OCI-LY1 (cell line): ENCODE measurements around the gene VDR.

Experiments used
- H2AFZ ChIP-seq: fragments of 200-600 bp; sonication (generic), shearing (Covaris generic); 2 replicates; pipeline ENCODE4 v1.6.0; 2014; ENCODE audit warnings: antibody characterized with exemption, mild to moderate bottlenecking, low read length
- H3F3A ChIP-seq: fragments of 200-600 bp; sonication (generic), shearing (Covaris generic); 2 replicates; pipeline ENCODE4 v1.6.0; 2014; ENCODE audit warnings: mild to moderate bottlenecking, antibody characterized with exemption, low read length, moderate library complexity; ENCODE audit not compliant: insufficient read depth
- H3K27ac ChIP-seq: fragments of 200-600 bp; sonication (generic); 2 replicates; pipeline ENCODE4 v1.5.1; 2014; ENCODE audit warnings: low read length, mixed run types, mild to moderate bottlenecking, low read depth; ENCODE audit not compliant: poor library complexity, severe bottlenecking
- H3K27me3 ChIP-seq: fragments of 200-600 bp; sonication (generic); 2 replicates; pipeline ENCODE4 v1.6.0; 2014; ENCODE audit warnings: antibody characterized with exemption, mild to moderate bottlenecking, low read length, moderate library complexity; ENCODE audit not compliant: insufficient read depth
- H3K36me3 ChIP-seq: fragments of 200-600 bp; sonication (generic); 2 replicates; pipeline ENCODE4 v1.6.1; 2014; ENCODE audit warnings: mild to moderate bottlenecking, antibody characterized with exemption, low read length, moderate library complexity, mixed read lengths; ENCODE audit not compliant: insufficient read depth
- H3K4me1 ChIP-seq: fragments of 200-600 bp; sonication (generic); 2 replicates; pipeline ENCODE4 v1.5.1; 2014; ENCODE audit warnings: mild to moderate bottlenecking, low read length, moderate library complexity; ENCODE audit not compliant: insufficient read depth, severe bottlenecking
- H3K4me2 ChIP-seq: fragments of 200-600 bp; sonication (generic), shearing (Covaris generic); 2 replicates; pipeline ENCODE4 v1.6.1; 2014; ENCODE audit warnings: low read length
- H3K4me3 ChIP-seq: fragments of 200-600 bp; sonication (generic); 2 replicates; pipeline ENCODE4 v1.5.1; 2014; ENCODE audit warnings: low read length, low read depth, mild to moderate bottlenecking, mixed read lengths; ENCODE audit not compliant: poor library complexity, severe bottlenecking
- H3K79me2 ChIP-seq: fragments of 200-600 bp; shearing (Covaris generic); 2 replicates; pipeline ENCODE4 v1.6.1; 2016; ENCODE audit warnings: mixed run types, low read length, mixed read lengths; ENCODE audit not compliant: insufficient read depth
- H3K9ac ChIP-seq: fragments of 200-600 bp; sonication (generic), shearing (Covaris generic); 2 replicates; pipeline ENCODE4 v1.6.1; 2014; ENCODE audit warnings: mild to moderate bottlenecking, low read length, mixed read lengths
- H3K9me2 ChIP-seq: fragments of 200-600 bp; sonication (generic), shearing (Covaris generic); 2 replicates; pipeline ENCODE4 v1.6.1; 2014; ENCODE audit warnings: low read depth, mild to moderate bottlenecking, low read length, mixed read lengths
- H3K9me3 ChIP-seq: fragments of 200-600 bp; shearing (Covaris generic); 2 replicates; pipeline ENCODE4 v1.6.1; 2014; ENCODE audit warnings: low read length, mixed read lengths
- H4K20me1 ChIP-seq: fragments of 200-600 bp; sonication (generic), shearing (Covaris generic); 2 replicates; pipeline ENCODE4 v1.6.0; 2016; ENCODE audit warnings: mild to moderate bottlenecking, low read length; ENCODE audit not compliant: insufficient read depth
- CTCF ChIP-seq: fragments of 200-600 bp; sonication (generic), shearing (Covaris generic); IDR thresholded peaks from 2 replicates; pipeline ENCODE4 v1.5.1; 2017; ENCODE audit warnings: mild to moderate bottlenecking, antibody characterized with exemption, low read length, moderate library complexity, mixed read lengths
- EZH2 ChIP-seq: fragments of 200-600 bp; sonication (generic), shearing (Covaris generic); IDR thresholded peaks from 2 replicates; pipeline ENCODE4 v1.8.0; 2017; ENCODE audit warnings: borderline replicate concordance, mixed run types, mild to moderate bottlenecking, antibody characterized with exemption, low read length, moderate library complexity, mixed read lengths

Gene VDR

DNA sequence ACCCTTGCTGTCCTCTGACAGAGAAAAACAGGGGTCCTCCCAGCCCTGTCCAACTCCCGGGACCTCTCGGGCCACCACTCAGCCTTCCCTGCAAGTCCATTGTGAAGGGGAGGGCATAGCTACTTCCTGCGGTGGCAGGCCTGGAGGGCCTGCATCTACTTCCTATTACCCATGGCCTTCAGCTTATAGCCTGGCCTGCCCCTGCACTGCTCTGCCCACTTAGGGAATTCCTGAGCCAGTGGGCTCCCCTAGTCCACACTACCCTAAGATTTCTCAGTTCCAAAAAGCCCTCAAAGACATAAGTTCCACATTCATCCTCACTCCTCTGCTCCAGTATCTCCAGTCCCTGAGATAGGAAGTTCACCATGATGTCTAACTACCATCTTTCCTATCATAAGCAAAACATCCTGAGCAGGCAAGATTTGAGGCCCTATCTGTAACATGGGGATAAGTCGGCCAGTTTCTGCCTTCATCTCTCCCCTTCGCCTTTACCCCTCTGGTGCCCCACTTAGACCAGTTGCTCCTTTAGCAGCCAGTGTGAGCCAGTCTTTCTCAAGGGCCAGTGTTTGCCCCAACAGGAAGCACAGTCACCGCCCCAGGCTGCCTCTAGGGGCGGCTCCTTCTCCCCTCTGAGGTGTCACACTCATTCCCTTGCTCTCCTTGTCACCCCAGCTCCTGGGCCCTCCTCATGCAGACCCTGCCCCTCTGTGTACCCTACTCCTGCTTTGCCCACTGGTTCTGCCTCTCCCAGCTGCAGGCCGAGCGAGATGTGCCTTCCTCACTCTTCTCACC, 96.0 kb downstream of the VDR start:
- H3K4me3 ChIP-seq, result peak overlapping the region; percentile 44
- no peaks in the 10 kb centered on the region for H3K27me3 ChIP-seq
- H3K79me2 ChIP-seq, result peaks cover 25% of the 10 kb centered on the region
- no peaks in the 10 kb centered on the region for H3K9me3 ChIP-seq
- peaks cover 95% of the 10 kb centered on the region for H3K4me1 ChIP-seq
- peak overlapping the region; percentile 67 for H3K4me2 ChIP-seq
- no peak for TF ChIP-seq EZH2
- peak; percentile 32 for TF ChIP-seq CTCF
- H3K9ac ChIP-seq, result peak overlapping the region; percentile 26; the same call in 1 of the 2 replicates
- H2AFZ ChIP-seq, result no peak overlapping the region
- no peaks in the 10 kb centered on the region for H4K20me1 ChIP-seq
- no peaks in the 10 kb centered on the region for H3F3A ChIP-seq
- H3K36me3 ChIP-seq, result peaks cover 28% of the 10 kb centered on the region
- H3K9me2 ChIP-seq, result no peaks in the 10 kb centered on the region
- peak overlapping the region; percentile 98 for H3K27ac ChIP-seq

GRCh38 chr12:47808050-47808449, 96.7 kb downstream of the VDR start:
- no peaks in the 10 kb centered on the region for H3K9me2 ChIP-seq
- H3K4me1 ChIP-seq, result peaks cover 95% of the 10 kb centered on the region
- H3K27me3 ChIP-seq, result no peaks in the 10 kb centered on the region
- H3K4me3 ChIP-seq, result peak overlapping the region; percentile 44
- H4K20me1 ChIP-seq, result no peaks in the 10 kb centered on the region
- no peaks in the 10 kb centered on the region for H3K9me3 ChIP-seq
- H2AFZ ChIP-seq, result no peak overlapping the region
- peak overlapping the region; percentile 67 for H3K4me2 ChIP-seq
- H3K27ac ChIP-seq, result peak overlapping the region; percentile 98
- no peaks in the 10 kb centered on the region for H3F3A ChIP-seq
- H3K9ac ChIP-seq, result no peak overlapping the region; the same call in 1 of the 2 replicates
- peaks cover 30% of the 10 kb centered on the region for H3K36me3 ChIP-seq
- peaks cover 25% of the 10 kb centered on the region for H3K79me2 ChIP-seq
- no peak for TF ChIP-seq CTCF
- no peak for TF ChIP-seq EZH2

GRCh38 chr12:47807338-47807737, 97.5 kb downstream of the VDR start:
- peaks cover 23% of the 10 kb centered on the region for H3K79me2 ChIP-seq
- TF ChIP-seq EZH2 (no peak), CTCF (no peak)
- no peaks in the 10 kb centered on the region for H3K27me3 ChIP-seq
- H3K27ac ChIP-seq, result peak overlapping the region; percentile 98
- H3K9me2 ChIP-seq, result no peaks in the 10 kb centered on the region
- peaks cover 30% of the 10 kb centered on the region for H3K36me3 ChIP-seq
- no peak overlapping the region for H3K4me3 ChIP-seq
- no peaks in the 10 kb centered on the region for H3K9me3 ChIP-seq
- H3K4me2 ChIP-seq, result peak overlapping the region; percentile 67; the same call in 1 of the 2 replicates
- H4K20me1 ChIP-seq, result no peaks in the 10 kb centered on the region
- H2AFZ ChIP-seq, result no peak overlapping the region
- no peak overlapping the region for H3K9ac ChIP-seq
- H3K4me1 ChIP-seq, result peaks cover 97% of the 10 kb centered on the region
- H3F3A ChIP-seq, result no peaks in the 10 kb centered on the region
